Glomerular visceral epithelial cell (primary cell): ENCODE results near the gene SLC27A3.

Source experiments
- DNase-seq: peaks from one replicate; pipeline ENCODE4 v3.0.0-alpha.2; 2016; ENCODE audit errors: extremely low spot score

The SLC27A3 gene, protein sequence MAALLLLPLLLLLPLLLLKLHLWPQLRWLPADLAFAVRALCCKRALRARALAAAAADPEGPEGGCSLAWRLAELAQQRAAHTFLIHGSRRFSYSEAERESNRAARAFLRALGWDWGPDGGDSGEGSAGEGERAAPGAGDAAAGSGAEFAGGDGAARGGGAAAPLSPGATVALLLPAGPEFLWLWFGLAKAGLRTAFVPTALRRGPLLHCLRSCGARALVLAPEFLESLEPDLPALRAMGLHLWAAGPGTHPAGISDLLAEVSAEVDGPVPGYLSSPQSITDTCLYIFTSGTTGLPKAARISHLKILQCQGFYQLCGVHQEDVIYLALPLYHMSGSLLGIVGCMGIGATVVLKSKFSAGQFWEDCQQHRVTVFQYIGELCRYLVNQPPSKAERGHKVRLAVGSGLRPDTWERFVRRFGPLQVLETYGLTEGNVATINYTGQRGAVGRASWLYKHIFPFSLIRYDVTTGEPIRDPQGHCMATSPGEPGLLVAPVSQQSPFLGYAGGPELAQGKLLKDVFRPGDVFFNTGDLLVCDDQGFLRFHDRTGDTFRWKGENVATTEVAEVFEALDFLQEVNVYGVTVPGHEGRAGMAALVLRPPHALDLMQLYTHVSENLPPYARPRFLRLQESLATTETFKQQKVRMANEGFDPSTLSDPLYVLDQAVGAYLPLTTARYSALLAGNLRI

GRCh38 chr1:153774780-153775457 is at the start of gene SLC27A3:
Gene SLC27A3, plus strand, starts transcription at chr1:153775407. Its CDS starts 91 bp downstream, at chr1:153775498.
- DNase-seq, result no peak

GRCh38 chr1:153727463-153728304 is 47.5 kb upstream of the SLC27A3 start, which contains the start of gene INTS3:
Gene INTS3, plus strand, starts transcription at chr1:153728050. Its CDS starts 585 bp downstream, at chr1:153728635.
- peak; percentile 100 for DNase-seq

DNA sequence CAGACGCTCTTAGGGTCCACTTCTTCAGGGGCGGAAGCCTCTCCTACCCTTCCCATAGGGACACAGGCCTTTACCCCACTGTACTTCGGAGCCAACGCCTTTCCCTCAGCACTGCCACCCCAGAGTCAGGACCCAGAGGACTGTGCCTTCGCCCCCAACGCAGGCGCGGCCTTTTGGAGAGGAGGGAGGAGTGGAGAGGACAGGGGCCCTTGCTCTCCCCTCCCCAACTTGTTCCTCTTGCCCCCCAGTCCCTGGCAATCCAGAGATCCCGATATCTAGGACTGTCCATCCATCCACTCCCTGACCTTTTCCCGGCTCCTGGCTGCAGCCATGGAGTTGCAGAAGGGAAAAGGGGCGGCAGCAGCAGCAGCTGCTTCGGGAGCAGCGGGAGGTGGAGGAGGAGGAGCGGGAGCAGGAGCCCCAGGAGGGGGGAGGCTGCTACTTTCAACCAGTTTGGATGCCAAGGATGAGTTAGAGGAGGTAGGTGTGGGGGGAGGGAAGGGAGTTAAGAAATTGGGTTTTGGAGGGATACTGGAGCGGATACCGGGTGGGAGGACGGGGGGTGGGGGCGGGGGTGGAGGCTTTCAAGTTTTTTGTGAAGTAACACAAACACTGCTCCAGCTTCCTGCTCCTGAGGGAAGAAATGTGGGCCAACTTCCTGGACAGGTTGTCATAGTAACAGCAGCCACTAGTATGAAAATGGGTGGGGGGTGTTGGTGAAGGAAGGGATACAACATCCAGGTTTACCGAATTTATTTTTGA is 46.7 kb upstream of the SLC27A3 start:
- peak; percentile 51 for DNase-seq

DNA sequence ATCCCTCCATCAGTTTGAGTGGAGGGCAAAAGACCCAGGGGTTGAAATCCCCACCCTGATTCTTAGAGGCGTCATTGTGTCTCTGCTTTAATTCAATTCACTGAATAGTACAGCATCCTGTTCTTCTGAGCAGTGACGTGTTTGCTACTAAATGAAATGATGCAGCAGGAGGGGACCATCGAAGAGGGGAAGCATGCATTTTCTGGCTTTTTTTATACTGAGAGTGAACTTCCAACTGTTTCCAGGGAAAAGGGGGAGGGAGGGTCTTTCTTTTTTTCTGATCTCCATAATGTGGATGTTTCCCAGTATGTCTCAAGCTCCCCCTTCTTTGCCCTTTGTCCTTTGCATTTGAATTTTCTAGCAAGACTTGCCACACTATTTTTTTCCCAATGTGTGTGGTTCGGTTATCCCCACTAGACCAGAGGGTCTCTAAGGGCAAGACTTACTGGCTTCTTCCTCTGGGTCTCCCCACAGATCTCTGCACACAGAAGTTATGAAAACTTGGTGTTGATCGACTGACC is 44.7 kb upstream of the SLC27A3 start:
- no peak for DNase-seq

- no peak for DNase-seq
These were observed 41.2 kb upstream of the SLC27A3 start for GRCh38 chr1:153733970-153734369.

- no peak for DNase-seq
These were observed 40.7 kb upstream of the SLC27A3 start for GRCh38 chr1:153734396-153735089.

GRCh38 chr1:153735090-153735420 is 40.2 kb upstream of the SLC27A3 start:
- DNase-seq, result no peak

- no peak for DNase-seq
These were observed 33.2 kb upstream of the SLC27A3 start for GRCh38 chr1:153741986-153742385.

DNA sequence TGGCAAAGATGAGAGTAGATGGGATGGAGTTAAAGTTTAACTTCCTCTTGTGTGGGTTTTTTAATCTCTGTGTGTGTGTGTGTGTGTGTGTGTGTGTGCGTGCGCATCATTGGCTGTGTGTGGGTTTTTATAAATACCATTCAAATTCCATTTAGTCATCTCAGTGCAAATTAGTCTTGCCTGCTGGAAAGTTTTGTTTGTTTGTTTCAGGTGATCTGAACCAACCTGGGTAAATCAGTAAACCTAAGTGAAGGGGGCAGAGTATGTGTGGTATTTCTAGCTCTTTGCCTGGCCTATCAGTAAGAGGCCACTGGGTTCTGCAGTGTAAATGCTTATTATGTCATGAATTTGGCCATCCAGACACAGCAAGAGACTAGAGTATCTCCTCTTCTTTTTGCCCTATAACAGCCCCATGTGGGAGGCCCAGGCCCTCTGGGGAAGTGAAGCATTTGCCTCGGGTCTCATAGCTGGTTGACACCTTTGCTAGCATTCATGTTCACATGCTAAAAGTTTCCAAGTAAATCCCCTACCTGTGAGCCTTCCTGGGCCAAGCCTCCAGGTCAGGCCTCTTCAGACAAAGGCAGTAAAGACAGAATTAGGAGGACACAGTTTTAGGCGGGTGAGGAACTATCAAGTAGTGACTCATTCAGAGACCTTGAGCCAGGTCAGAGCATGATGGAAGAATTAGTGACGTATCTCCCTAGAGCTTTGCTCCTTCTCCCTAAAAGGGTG is 32.6 kb upstream of the SLC27A3 start:
- peak; percentile 96 for DNase-seq

DNA sequence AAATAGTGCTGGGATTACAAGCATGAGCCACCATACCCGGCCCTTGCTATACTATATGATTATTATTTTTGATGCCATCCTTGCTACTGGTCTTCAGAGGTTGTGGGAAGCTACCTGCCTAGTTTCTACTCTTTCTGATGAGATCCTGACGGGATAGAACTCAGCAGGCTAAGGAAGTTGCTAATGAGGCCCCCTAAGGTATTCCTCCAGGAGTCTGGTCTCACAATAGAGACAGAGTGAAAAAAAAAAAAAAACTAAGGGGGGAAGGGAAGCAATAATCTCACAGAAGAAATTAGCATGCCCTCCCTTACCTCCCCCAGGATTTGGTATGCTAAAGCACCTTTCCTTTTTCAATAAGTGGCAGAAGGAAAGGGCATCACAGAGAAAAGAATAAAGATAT is 29.8 kb upstream of the SLC27A3 start:
- no peak for DNase-seq

DNA sequence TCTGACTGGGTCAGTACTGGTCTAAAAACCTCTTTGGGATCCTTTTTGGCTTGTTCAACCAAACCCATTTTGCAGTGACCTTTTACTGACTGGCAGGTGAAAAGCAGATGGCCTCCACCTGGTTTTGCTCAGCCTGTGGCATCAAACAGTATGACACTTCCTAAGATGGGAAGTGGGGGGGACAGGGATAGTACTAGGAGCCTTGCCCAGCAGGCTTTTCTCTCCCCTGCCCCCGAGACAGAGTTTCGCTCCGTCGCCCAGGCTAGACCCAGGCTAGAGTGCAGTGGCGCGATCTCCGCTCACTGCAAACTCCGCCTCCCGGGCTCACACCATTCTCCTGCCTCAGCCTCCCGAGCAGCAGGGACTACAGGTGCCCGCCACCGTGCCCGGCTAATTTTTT is 29.0 kb upstream of the SLC27A3 start:
- DNase-seq, result no peak

- DNase-seq, result no peak
These were observed 26.3 kb upstream of the SLC27A3 start for GRCh38 chr1:153748903-153749302.

DNA sequence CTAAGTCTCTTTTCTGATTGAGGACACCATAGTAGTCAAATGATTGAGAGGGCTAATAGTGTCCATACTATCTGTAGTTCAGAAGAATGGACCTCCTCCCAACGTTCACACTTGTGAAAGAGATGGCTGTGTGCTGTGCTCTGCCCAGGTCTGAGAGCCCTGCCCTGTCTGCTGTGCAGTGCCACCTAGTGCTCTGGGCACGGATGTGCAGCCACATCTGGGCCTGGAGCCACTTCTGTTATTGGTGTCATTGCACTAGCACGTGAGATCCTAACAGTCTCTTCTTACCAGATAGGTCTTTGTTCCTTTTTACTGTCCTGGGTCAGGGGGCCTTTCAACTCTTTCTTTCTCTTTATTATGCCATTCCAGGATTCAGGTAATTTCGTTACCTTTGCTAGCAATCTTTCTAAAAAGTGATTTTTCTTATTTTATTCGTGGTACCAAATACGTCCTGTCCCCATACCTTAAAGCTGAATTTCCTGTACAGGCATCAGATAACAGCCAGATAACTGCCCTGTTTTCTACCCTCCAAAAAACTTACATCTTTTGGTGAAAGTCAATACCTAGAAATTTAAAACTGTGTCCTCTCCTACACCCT is 25.7 kb upstream of the SLC27A3 start:
- peak; percentile 78 for DNase-seq

DNA sequence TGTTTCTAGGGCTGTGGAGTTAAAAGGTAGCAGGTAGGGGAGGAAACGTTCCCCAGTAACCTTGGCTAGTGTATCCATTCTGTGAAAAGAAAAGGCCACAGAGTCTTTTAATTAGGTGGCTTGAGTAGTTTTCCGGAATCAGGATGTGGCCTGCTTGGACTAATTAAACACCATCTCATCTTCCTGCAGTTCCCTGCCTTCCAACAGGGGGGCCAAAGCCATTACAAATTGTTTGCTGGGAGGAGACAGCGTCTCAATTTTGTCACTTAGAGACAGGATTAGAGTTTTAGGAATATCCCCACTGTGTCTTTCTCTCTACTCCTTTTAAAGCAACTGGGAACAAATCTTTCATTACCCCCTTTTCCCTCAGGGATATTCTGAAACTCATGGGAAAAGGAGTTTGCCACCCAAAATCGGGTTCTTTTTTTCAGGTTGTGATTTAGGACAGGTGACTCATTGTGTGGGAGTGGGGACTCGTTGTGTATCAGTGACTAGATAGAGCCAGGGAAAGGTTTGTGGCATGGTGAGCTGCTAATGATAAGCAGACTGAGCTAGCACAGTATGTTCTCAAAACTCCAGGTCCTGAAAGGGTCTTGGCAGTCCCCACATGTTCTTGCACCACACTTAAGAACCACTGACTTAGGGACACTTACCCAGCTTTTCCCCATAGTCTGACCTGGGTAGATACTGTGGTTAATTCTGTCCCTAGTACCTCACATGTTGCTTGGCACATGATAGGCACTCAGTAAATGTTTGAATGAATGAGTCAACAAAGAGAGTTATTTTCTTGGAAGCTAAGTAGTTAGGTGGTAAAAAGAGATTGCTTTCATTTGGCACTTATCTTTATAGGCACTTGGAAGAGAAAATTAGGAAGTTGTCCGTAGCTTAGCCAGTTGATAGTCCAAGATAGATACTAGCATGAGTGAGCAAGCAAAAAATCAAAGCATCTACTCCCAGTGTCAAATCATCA is 24.9 kb upstream of the SLC27A3 start:
- DNase-seq, result no peak

- no peak for DNase-seq
These were observed 23.1 kb upstream of the SLC27A3 start for GRCh38 chr1:153752072-153752471.

DNA sequence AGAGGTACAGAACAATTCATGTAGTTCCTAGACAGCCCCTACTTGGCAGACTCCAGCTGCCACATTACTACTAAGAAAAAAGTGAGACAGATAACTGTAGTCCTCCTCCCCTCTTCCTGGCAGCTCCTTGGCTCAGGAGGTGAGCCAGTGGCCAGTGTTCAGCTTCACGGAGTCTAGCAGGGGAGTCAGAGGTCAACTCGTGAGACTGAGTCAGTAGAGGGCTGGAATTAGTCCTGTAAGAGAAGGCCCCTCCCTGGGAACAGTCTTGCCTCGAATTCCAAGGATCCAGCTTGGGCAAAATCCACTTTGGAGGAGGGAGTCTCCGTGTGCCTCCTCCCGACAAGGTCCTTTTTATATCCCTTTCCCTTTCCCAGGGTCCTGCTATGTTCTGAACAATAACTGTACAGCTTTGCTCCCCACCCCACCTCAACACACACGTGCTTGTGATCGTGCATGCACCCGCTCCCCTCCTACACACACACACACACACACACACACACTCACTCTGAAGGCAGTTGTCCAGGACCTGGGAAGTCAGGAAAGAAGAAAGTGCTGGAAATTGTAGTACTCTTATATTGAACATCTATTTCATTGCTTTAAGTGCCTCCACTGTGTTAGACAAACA is 22.5 kb upstream of the SLC27A3 start:
- peak; percentile 60 for DNase-seq

- DNase-seq, result no peak
These were observed 20.9 kb upstream of the SLC27A3 start for GRCh38 chr1:153754266-153754665.
